GM12872 (cell line): ENCODE measurements around the gene LRRC8B.

ENCODE experiments used
- CTCF ChIP-seq: IDR thresholded peaks from 3 replicates; pipeline ENCODE4 v1.5.1; 2011; ENCODE audit warnings: low read depth, mild to moderate bottlenecking, low read length, moderate library complexity; ENCODE audit not compliant: insufficient read depth

Gene LRRC8B

GRCh38 chr1:89528382-89528780 lies 3.8 kb downstream of the LRRC8B start:
- no peak for TF ChIP-seq CTCF

- no peak for TF ChIP-seq CTCF
These were observed 4.6 kb downstream of the LRRC8B start for GRCh38 chr1:89529196-89529595.

GRCh38 chr1:89530444-89531089 lies 5.9 kb downstream of the LRRC8B start:
- TF ChIP-seq CTCF: no peak

- TF ChIP-seq CTCF: no peak
These were observed 7.0 kb downstream of the LRRC8B start for GRCh38 chr1:89531480-89532139.

- TF ChIP-seq CTCF: no peak
These were observed 7.6 kb downstream of the LRRC8B start for GRCh38 chr1:89532228-89532627.

GRCh38 chr1:89532866-89533265 lies 8.2 kb downstream of the LRRC8B start:
- no peak for TF ChIP-seq CTCF

GRCh38 chr1:89535537-89535936 lies 10.9 kb downstream of the LRRC8B start:
- TF ChIP-seq CTCF: no peak
